ENCODE measurements around the gene IL17F.

The IL17F gene

DNA sequence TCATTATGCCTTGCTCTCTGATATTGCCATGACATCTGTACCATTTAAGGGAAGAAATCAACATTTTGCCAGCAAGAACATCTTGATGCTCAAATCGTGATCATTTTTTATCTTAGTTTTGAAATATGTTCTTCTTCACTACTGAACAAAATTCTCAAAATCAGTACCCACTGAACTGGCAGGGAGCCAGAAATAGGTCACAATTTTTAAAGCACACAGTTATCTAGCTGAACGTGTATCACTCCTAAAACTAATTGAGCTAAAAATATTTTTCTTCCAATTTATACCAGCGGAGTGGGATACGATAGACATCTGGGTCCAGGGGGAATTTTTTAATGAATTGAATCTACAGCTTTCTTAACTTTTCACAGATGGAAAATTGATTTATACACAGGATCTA is 11.3 kb downstream of the IL17F start:
- H3K4me3 ChIP-seq (ENCODE audit: low read depth, low read length) = no peak overlapping the region
- TF ChIP-seq CTCF (IDR thresholded peaks at IDR 0.05; ENCODE audit: low read depth, low read length) = no peak
- in situ Hi-C loops (cut with HindIII; ENCODE audit: low sequenced_read_pairs) = no loop called here
- DNase-seq (ENCODE audit: low read depth, low spot score) = no peak

DNA sequence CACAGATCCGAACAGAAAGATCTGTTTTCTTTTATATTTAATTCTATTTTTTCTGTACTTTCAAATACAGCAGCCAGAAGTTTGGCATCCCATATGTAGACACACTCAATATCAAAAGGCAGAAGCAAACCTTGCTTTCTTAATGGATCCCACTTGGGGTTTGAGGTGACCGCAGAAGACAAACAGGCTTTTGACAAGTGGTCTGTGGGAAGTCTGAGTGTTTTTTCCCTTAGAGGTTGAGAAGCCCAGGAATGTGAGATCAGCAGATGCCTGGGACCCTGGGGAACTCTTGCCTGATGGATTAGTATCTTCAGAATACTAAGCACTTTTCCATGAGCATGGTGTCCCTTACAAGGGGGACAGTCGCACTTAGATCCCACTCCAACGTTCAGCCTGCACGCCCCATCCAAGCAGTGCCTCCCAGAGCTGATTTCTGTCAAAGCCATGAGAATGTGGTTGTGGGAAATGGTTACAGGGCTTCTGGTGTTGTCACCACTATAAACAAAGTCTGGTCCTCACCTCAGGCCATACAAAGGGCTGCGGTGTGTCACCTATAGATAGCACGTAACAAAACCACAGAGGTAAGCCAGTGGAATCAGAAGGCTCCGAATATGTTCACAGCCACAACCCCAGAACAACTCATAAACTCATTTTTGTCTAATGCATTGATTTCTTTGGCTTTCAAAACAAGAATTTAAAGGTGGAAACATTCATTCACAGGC is 12.7 kb downstream of the IL17F start:
- H3K4me3 ChIP-seq (ENCODE audit: low read depth, low read length) = no peak overlapping the region
- DNase-seq (ENCODE audit: low read depth, low spot score) = no peak
- in situ Hi-C loops (cut with HindIII; ENCODE audit: low sequenced_read_pairs) = no loop called here
- TF ChIP-seq CTCF (IDR thresholded peaks at IDR 0.05; ENCODE audit: low read depth, low read length) = no peak

GRCh38 chr6:52230685-52231084 is 13.6 kb downstream of the IL17F start:
- DNase-seq (ENCODE audit: low read depth, low spot score) = no peak
- in situ Hi-C loops (cut with HindIII; ENCODE audit: low sequenced_read_pairs) = no loop called here
- no peak overlapping the region for H3K4me3 ChIP-seq (ENCODE audit: low read depth, low read length)
- TF ChIP-seq CTCF (IDR thresholded peaks at IDR 0.05; ENCODE audit: low read depth, low read length) = no peak

GRCh38 chr6:52227495-52227894 is 16.8 kb downstream of the IL17F start:
- H3K4me3 ChIP-seq (ENCODE audit: low read depth, low read length) = no peak overlapping the region
- no peak for TF ChIP-seq CTCF (IDR thresholded peaks at IDR 0.05; ENCODE audit: low read depth, low read length)
- DNase-seq (ENCODE audit: low read depth, low spot score) = no peak
- in situ Hi-C loops (cut with HindIII; ENCODE audit: low sequenced_read_pairs) = no loop called here

DNA sequence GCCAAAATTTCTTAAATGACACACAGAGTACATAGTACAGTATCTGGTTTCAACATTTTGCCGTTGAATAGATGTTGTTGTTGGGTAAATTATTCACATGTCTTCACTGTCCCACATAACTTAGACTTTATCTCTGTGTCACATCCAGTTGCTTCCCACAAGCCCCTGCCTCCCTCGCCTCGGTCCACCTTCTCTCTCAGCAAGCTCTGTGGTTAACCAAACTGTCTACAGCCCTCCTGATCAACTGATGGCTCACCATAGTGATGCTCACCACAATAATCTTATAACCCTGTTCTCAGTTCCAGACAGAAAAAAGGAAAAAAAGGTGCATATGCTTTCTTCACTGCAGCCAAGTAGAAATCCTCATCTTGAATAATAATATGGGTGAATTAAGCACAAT is 23.0 kb downstream of the IL17F start:
- DNase-seq (ENCODE audit: low read depth, low spot score) = no peak
- in situ Hi-C loops (cut with HindIII; ENCODE audit: low sequenced_read_pairs) = no loop called here
- H3K4me3 ChIP-seq (ENCODE audit: low read depth, low read length) = no peak overlapping the region
- no peak for TF ChIP-seq CTCF (IDR thresholded peaks at IDR 0.05; ENCODE audit: low read depth, low read length)

- TF ChIP-seq CTCF (IDR thresholded peaks at IDR 0.05; ENCODE audit: low read depth, low read length) = no peak
- DNase-seq (ENCODE audit: low read depth, low spot score) = no peak
- H3K4me3 ChIP-seq (ENCODE audit: low read depth, low read length) = no peak overlapping the region
- in situ Hi-C loops (cut with HindIII; ENCODE audit: low sequenced_read_pairs) = no loop called here
Observed at GRCh38 chr6:52217761-52218160, 26.5 kb downstream of the IL17F start.

All from astrocyte of the spinal cord (primary cell).